Bronchus fibroblast of lung (primary cell): ENCODE measurements around the gene HLA-DRB5. TPM values are rescaled to one million over a fixed set of nuclear protein-coding genes. Genes with fewer than 3 reads are reported as not detected.

Experiments used
- total RNA-seq: library from RNA; depleted of rRNA; stranded (reverse); fragments of >200 nt; gene quantifications from 2 replicates; pipeline ENCODE4 v1.2.3, GENCODE V29; 2015

HLA-DRB5 gene
- total RNA-seq, result not detected in 2 replicates

GRCh38 chr6:32529697-32530430 lies at the start of gene HLA-DRB5:
TSS of gene HLA-DRB5 (minus strand) at chr6:32530287. CDS start at chr6:32530224, 63 bp downstream.

Other genes with a start within 250 kb of the HLA-DRB5 start
- gene TSBP1, start 158.4 kb downstream of the HLA-DRB5 start, total RNA-seq, result not detected in 2 replicates
- gene BTNL2, start 123.1 kb downstream of the HLA-DRB5 start, total RNA-seq, result not detected in 2 replicates
- gene HLA-DRA, start 90.4 kb downstream of the HLA-DRB5 start, total RNA-seq, result not detected in 2 replicates
- gene HLA-DRB1, start 59.6 kb upstream of the HLA-DRB5 start, total RNA-seq, result not detected in 2 replicates
- not detected in 2 replicates for gene HLA-DQA1, start 107.1 kb upstream of the HLA-DRB5 start, total RNA-seq
- not detected in 2 replicates for gene HLA-DQB1, start 136.4 kb upstream of the HLA-DRB5 start, total RNA-seq
- not detected in 2 replicates for gene HLA-DQA2, start 211.1 kb upstream of the HLA-DRB5 start, total RNA-seq
- not detected in 2 replicates for gene HLA-DQB2, start 233.2 kb upstream of the HLA-DRB5 start, total RNA-seq